Measurements from ENCODE around the gene RASAL2.

The RASAL2 gene

DNA sequence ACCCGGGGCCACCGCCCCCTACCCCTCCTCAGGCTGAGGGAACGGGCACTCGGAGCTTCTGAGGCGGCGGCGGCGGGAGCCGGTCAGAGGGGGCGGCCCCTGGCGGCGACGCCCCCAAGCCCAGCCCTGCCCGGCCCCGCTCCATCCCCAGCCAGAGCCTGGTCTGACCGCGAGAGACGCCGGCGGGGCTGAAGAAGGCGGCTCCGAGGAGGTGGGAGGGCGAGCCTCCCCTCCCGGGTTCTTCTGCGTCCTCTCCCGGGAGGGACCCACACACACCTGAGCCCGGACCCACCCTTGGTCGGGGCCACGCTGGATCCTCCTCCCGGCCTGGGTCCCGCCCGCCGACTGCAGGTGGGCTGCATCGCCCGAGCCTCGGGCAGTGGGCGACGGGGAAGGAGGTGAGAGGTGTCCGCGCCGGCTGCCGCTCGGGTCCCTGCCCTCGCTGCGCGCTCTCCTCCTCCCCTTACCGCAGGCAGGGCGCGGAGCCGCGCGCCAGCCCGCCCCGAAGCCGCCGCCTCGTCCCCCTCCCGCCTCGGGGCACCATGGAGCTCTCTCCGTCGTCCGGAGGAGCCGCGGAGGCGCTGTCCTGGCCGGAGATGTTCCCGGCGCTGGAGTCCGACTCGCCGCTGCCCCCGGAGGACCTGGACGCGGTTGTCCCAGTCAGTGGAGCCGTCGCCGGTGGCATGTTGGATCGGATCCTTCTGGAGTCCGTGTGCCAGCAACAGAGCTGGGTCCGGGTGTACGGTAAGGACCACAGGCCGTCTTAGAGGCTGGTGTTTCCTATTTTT lies at the start of gene RASAL2:
Gene RASAL2 (plus strand): TSS at position 154 of the 788 bp plus-strand sequence. CDS start 389 bp downstream, at position 543.
- DNase-seq: peak; percentile 58

DNA sequence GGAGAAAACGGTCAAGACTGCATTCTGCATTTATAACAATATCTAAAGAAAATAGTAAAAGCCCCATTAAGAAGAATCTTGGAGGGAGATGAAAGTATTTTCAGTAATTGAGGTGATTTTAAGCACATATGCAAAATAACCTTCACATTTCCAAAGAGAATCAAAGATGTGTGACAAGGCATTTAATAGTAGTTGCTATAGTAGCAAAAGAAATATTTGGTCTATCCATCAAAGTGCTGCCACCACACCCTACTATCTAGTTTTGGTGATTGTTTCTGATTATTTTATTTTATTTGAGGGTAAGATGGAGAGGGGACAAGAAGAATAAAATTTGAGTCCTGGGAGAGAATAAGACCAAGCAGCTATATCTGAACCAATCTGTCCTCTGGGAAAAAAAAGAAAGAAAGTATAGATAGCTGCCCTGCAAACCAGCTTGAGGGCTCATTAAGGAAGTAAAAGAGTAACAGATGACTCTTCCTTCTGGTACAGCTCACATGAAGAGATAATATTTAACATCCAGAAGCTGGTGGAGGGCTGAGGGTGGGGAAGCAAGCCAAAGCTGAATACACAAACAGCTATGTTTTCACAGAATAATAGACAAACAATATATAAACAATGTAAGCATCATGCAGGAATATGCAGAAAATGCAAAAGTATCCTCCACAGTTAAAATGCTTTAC lies 47.2 kb upstream of the RASAL2 start:
- no peak for DNase-seq

DNA sequence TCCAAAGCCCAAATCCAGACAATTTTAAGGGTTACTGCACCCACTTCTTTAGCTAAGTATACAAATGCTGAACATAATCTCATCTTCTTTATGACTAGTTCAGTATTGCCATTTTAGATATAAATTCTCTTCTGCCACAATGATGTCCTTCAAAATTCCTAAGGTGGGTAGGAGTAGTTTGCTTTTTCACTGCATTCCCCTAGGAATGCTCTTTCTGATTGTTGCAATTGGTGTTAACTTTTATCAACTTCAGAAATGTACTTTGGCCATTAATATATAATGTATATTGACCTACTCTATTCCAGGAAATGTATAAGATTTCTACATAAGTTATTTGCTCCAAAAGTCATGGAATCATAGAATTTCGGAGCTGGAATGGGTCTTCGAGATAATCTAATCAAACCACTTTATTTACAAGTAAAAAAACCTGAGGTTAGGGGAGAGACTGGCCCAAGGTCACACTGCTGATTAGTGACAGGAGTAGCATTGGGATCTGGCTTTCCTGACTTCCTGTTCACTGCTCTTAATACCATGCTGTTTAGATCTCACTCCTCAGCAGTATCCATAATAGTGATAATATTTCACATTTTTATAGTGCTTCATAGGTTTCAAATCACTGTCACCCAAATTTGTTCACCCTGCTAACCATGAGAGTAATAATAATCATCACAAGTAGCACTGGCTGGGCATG lies 46.4 kb upstream of the RASAL2 start:
- DNase-seq: no peak

DNA sequence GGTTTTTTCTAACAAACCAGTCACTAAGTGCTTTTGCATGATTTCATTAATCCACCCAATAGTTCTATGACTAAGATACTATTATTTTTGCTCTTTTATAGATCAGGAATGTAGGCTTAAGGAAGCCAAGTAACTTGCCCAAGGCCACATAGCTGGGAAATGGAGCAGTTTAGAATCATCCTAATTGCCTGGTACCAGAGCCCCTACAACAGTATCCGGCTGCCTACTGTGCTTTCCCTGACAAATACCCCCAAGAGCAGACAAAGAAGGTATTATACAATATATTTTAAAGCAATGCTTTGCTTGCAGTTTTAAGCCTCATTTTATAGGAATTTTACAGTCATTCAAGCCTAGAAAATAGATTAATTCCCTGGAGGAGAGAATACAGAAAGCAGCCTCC lies 45.5 kb upstream of the RASAL2 start:
- no peak for DNase-seq

DNA sequence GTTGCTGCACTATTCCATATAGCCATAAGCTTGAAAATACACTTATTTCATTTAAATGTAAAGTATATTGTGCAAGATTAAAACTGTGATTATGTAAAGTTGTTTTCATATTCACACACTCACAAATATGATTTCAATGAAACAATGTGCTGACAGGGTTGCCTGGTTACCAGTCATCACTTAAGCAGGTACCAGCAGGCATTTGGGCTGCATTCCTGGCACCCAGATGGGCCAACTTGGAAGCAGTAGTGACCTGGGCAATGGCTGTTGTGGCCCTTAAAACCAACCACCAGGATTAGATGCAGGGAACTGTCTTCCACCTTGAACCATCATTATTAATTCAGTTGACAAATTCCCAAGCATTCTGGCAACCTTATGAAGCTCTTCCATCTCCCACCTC lies 45.0 kb upstream of the RASAL2 start:
- no peak for DNase-seq

DNA sequence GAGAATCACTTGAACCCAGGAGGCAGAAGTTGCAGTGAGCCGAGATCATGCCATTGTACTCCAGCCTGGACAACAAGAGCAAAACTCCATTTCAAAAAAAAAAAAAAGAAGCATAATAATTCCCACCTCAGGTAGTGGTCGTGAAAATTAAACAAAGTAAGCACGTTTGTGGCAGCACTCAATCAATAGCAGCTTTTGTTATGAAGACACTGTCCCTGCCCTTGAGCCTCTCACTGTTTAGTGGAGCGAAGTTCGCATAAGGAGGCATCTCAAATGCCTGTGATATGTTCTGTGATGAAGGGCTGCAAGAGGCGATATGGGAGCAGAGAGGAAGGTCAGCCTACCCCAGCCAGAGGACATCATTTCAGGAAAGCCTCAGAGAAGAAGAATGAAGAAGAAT lies 43.8 kb upstream of the RASAL2 start:
- no peak for DNase-seq

DNA sequence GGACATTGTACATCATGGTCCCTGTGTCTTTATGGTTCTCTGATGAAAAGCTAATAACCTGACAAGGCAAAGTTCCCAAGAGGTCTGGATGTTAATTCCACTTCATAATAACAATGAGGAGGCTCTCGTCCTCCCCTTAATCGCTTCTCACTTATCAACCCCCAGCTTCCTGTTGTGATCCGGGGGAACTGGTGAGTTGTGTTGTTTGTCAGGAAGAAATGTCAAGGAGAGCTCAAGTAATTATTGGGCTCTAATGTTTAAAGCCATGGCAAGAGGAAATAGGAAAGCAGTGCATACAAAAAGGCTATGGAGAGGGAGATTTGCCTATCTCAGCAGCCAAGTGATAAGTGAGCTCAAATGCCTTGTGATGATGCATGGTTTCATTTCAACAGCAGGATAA lies 42.8 kb upstream of the RASAL2 start:
- DNase-seq: no peak

DNA sequence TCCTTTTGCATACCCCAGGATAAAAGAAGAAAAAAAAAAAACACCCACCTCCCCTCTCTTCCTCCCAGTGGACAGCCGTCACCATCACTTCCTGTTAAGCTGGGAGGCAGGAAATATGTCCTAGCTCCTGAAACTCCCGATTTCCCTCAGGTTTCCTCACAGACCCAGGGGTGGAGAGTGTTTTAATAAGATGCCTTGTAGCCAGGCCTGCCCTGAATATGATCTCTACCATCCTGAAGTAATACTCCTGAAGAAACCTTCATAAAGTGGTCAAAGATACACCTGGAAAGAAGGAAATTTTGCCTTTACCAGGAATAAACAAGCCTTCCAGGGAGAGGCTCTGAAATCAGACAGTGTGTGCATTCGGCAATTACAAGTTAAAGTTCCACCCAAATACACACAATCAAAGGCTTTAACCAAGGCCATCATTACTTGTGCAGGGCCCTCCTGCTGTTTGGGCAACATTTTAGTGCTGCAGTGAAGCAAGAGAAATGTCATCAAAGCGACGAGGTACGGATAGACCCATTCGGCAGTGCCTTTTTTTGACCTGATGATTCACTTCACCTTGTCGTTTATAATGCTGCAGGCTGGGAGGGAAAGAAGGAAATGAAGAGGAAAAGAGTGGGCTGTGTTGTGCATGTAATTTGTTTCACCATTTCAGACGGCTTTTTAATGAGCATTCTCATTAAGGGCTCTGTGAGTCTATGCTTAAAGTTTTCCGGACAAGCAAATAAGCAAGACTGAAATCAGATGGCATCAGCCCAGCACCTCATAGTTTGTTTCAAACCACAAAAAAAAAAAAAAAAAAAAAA lies 41.0 kb upstream of the RASAL2 start:
- no peak for DNase-seq

DNA sequence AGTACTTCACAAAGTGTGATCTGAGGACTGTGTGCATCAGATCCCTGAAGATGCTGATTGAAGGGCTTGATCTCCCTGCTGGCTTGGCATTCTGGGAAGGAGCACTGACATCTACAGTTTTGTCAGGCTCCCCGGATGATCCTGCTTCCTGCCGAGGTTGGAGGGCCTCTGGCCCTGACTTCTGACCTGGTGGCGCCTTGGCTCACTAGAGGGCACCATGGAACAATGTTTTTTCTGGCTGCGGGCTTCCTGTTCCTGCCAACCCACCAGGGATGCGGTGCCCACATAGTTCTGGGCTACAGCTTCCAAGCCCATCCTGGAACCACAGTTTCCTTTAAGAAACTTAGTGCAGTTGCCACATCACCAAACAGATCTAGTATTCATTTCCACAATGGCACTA lies 38.8 kb upstream of the RASAL2 start:
- DNase-seq: no peak

DNA sequence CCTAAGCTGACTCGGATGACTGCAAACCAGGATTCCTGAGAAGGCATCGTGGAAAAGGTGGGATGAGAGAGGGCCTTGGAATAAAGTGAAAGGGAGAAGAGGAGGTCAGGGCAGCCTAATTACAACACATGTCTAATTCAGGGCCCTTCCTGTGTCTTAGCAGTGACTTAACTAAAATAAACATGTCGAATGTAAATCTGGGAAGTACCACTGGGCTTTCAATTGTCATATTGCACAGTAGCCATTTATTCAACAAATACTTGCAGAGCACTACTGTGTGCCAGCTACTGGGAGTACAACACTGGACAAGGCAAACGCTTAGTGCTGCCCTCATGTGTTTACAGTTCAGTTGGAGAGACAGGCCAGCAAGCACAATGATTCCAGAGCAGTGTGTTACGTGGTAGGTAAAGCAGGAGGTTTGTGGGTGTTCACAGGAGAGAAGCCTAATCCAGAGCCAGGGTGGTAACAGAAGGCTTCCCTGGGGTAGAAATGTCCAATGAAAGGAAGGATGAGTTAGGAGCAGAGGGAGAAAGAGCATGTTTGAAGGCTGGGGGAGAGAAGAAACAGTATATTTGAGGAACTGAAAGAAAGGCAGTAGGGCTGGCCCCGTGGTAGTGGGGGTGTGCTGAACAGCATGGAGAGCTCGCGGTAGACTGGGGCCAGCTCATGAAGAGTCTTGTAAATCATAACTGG lies 38.0 kb upstream of the RASAL2 start:
- DNase-seq: no peak

DNA sequence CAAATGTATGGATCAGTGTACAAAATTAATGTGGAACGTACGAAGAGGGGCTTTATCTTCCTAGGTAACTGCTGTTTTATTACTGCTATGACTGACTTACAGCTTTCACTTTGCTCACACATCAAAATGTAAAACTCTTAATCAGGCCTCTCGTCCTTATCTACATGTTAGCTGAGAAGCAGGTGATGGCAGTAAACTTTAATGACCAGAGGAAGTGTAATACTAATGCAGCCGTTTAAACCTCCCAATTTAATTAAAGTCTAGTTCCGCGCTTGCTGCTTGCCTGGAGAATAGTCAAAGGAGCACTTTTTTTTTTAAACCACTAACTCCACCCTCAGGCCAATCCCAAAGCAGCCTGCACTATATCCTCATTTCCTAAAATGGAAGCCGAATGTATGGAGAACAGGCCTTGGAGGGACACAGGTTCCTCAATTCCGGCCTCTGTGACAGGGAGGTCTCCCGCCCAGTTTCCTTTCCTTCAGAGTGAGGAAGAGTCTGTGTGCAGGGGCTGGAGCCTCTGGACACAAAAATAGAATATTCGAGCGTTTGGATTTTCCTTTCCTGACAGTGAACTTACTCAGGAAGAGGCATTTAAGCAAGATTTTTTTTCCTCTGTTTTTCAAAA lies 36.7 kb upstream of the RASAL2 start:
- DNase-seq: no peak

DNA sequence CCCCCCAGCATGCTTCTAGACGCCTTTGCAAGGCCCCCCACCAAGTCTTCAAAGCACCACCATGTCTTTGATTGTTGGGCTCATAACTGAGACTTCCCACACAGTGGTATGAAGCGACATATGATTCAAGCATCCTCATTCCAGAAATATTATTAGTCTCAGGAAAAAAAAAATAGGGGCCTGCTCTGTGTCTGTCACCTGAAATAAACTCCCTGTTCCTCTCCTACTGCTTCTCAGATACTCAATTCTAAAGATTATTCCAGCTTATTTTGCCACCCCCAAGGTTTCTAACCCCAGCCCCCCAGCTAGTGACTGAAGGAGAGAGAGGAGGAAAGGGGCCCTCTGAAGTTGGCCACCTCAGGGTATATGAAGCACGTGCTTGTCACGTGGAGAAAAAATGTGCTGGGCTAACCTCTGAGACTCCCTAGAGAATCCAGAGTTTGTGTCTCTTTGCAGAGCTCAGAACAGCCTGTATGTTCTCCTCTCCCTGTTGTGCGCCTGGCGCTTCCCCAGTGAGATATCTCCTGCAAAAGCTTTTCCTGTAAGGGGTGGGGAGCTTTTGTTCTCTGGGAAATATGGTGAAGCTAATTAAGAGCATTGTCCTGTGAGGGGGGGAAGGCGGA lies 35.9 kb upstream of the RASAL2 start:
- no peak for DNase-seq

DNA sequence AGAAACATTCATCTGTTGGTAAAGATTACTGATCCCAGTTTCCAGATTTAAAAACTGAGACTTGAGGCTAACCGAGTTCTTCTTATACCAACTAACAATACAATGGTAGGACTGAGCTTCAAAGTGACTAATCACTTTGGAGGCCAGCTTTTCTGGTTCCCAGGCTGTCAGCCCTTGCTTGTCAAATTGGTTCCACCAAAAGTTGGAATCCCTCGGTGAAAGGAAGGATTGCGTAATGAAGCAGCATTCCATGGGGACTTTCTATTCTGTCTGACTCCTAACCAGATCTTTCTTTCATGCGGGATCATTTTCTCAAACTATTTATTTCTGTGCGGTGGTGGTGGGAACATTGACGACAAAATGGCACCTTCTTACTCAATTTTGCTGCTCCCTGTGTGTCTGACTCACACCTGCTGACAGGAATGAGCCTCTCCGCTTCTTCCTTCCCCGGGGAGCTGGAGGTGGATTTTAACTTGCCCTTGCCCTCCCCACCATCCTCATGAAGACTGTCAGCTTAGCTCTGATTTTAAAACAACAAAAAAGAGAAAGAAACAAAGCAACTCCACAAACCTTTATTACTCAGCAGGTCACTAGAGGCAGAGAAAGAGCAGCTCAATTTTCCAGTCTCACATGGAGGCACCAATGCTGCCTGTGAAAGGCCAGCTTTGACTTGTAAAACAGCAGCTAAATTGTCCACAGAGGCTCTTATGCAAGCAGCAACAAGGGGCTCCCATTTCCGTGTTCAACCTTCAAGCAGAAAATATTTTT lies 32.9 kb upstream of the RASAL2 start:
- DNase-seq: no peak

DNA sequence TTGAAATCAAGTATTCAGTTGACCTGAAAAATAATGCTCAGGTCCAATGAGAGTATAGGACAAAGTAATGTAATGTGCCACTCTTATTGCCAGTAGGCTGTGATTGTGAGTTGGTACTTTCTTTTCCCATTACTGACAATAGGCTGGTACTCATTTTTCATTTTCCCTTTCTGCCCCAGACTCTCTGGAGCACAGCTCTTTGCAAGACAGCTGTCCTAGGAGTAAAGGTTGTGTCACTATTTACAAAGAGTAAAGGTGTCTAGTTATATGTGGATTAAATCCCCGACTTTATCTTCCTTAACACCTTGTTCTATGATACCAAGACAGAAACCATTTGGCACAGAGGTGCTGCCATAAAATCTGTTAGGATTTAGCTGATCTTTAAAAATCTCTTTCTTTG lies 32.3 kb upstream of the RASAL2 start:
- DNase-seq: no peak

DNA sequence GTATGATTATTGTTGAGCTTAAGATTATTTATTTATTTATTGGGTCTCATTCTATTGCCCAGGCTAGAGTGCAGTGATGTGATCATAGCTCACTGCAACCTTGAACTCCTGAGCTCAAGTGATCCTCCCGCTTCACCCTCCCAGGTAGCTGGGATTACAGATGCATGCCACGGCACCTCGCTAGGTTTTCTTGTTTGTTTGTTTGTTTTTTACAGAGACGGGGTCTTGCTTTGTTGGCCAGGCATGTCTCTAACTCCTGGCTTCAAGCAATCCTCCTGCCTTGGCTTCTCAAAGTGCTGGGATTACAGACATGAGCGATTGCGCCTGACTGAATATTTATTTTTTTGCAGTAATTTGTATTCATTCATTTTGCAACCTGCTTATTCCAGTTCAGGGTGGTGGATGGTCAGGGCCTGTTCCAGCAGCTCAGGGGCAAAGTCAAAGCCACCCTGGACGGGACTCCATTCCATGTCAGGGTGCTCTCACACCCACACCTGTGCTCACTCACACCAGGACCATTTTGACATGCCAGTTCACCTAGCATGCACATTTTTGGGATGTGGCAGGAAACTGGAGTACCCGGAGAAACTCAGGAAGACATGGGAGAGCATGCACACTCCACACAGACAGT lies 29.6 kb upstream of the RASAL2 start:
- no peak for DNase-seq

DNA sequence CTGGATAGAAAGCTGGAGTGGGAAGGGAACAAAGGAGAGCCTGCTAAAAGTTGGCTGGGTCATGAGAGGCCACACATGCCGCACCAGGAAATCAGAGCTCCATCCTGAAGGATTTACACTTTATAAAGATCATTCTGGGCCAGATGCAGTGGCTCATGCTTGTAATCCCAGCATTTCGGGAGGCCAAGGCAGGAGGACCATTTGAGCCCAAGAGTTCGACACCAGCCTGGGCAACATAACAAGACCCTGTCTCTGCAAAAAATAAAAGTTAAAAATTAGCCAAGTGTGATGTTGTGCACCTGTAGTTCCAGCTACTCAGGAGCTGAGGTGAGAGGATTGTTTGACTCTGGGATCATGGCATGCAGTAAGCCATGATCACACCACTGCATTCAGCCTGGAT lies 28.7 kb upstream of the RASAL2 start:
- no peak for DNase-seq

DNA sequence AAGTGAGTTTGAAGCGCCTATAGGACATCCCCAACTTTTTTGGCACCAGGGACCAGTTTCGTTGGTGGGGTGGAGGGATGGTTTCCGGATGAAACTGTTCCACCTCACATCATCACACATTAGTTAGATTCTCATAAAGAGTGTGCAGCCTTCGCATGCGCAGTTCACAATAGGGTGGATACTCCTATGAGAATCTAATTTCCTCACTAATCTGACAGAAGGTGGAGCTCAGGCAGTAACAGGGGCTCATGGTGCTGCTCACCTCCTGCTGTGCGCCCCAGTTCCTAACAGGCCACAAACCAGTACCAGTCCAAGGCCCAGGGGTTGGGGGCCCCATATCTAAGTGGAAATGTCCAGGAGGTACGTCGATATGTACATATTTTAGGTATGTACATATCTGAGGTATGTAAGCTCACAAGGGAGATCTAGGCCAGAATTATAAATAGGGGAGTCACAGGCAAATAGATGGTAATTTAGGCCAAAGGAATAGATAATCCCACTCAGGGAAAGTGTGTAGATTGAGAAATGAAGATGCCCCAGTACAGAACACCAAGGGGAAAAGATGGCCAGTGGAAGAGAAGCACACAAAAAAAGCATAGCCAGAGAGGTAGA lies 27.5 kb upstream of the RASAL2 start:
- no peak for DNase-seq

DNA sequence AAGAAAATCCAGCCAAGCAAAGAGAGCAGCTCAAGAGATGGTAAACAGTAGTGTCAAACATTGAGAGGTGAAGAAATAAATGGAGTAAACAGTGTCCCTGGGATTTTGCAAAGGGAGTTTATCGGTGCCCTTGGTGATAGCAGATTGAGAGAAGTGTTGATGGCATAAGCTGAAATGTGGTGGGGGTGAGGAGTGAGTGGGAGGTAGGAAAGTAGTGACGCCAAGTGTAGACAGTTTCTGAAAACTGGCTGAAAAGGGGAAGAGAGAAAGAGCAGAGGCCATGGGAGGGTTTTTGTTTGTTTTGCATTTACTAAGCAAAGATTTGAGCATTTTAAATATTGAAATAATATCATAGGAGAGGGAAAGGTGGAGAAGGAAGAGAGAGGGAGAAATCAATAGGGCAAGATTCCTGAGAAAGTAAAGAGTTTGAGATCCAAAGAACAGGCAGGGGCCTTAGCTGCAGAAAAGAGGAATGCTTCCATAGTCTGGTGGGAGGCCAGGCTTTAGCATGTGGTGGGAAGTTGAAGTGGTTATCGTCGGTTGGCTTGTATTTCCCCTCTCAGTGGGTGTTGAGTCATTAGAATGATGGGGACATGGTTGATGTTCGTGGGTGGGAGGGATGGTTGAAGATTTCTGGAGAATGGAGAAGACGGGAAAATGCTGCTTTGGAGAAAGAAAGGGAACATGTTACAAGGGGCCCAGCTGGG lies 26.8 kb upstream of the RASAL2 start:
- no peak for DNase-seq

DNA sequence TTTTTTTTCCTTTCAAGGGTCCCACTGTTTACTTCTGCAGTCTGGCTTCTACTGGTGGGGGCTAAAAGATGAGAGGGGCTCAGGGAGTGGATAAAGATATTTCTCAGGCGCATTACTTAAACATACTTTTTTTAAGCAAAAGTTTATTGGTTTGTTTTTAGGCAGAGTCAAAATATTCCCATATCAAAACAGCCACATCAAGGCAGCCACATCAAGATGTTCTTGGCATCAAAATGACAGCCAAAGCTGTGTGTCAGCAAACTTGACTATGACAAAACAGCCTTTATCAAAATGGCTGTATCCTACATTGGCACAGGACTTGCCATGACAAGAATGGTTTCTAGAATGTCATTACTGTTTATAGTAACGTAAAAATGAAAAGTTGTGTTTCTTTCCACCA lies 22.1 kb upstream of the RASAL2 start:
- no peak for DNase-seq

Measured in activated CD8-positive, alpha-beta memory T cell treated with anti-CD3 and anti-CD28 coated beads for 24 hours (primary cell).